Stomach smooth muscle (tissue), 2 donors: ENCODE measurements around the gene CCT5.
"Not testable (repeated sequence)": the region's sequence is repeated elsewhere in the genome, so short reads cannot be mapped to it uniquely, and the experiment has no call there.

Experiments used
- H3K27ac ChIP-seq: one replicate; pipeline ENCODE4 v1.7.0; 2013; ENCODE audit warnings: mild to moderate bottlenecking, low read length, inconsistent platforms
- H3K27me3 ChIP-seq, 2 donors: one replicate each; pipeline ENCODE4 v1.7.0; 2013; ENCODE audit warnings: low read length in 2 of 2; ENCODE audit not compliant: insufficient read depth in 2 of 2, control insufficient read depth in 1 of 2
- H3K36me3 ChIP-seq, 2 donors: one replicate each; pipeline ENCODE4 v1.7.0; 2013; ENCODE audit warnings: low read length in 2 of 2; ENCODE audit not compliant: control insufficient read depth in 2 of 2, insufficient read depth in 2 of 2
- H3K4me1 ChIP-seq: one replicate; pipeline ENCODE4 v1.7.0; 2013; ENCODE audit warnings: low read length; ENCODE audit not compliant: control insufficient read depth, insufficient read depth
- H3K4me3 ChIP-seq, 2 donors: one replicate each; pipeline ENCODE4 v1.7.0; 2013; ENCODE audit warnings: low read length in 2 of 2
- H3K9ac ChIP-seq, 2 donors: one replicate each; pipeline ENCODE4 v1.7.0; 2013; ENCODE audit warnings: low read length in 2 of 2, mild to moderate bottlenecking in 1 of 2
- H3K9me3 ChIP-seq, 2 donors: one replicate each; pipeline ENCODE4 v1.7.0; 2013; ENCODE audit warnings: low read length in 2 of 2; ENCODE audit not compliant: control insufficient read depth in 2 of 2
- donor health status: healthy.
- donor health status: Pancreatic carcinoma.

The CCT5 gene

GRCh38 chr5:10262121-10262774 lies 12.2 kb downstream of the CCT5 start:
- H3K27ac ChIP-seq = no peak overlapping the region
- no peaks in the 10 kb centered on the region for H3K9me3 ChIP-seq
- peaks cover 69 to 71% of the 10 kb centered on the region in 2 donors for H3K36me3 ChIP-seq
- H3K4me1 ChIP-seq = no peaks in the 10 kb centered on the region
- no peaks in the 10 kb centered on the region for H3K27me3 ChIP-seq
- no peak overlapping the region for H3K4me3 ChIP-seq
- no peak overlapping the region for H3K9ac ChIP-seq

GRCh38 chr5:10262995-10263394 lies 12.9 kb downstream of the CCT5 start:
- H3K4me1 ChIP-seq = no peaks in the 10 kb centered on the region
- no peaks in the 10 kb centered on the region for H3K9me3 ChIP-seq
- no peaks in the 10 kb centered on the region for H3K27me3 ChIP-seq
- no peak overlapping the region for H3K9ac ChIP-seq
- H3K36me3 ChIP-seq = peaks cover 62 to 64% of the 10 kb centered on the region in 2 donors
- H3K27ac ChIP-seq = no peak overlapping the region
- no peak overlapping the region for H3K4me3 ChIP-seq

DNA sequence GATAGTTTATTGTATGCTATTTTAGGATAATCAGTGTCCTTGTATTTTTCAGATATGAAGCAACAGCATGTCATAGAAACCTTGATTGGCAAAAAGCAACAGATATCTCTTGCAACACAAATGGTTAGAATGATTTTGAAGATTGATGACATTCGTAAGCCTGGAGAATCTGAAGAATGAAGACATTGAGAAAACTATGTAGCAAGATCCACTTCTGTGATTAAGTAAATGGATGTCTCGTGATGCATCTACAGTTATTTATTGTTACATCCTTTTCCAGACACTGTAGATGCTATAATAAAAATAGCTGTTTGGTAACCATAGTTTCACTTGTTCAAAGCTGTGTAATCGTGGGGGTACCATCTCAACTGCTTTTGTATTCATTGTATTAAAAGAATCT lies 14.5 kb downstream of the CCT5 start:
- no peak overlapping the region for H3K4me3 ChIP-seq
- no peaks in the 10 kb centered on the region for H3K27me3 ChIP-seq
- H3K36me3 ChIP-seq = peaks cover 46 to 48% of the 10 kb centered on the region in 2 donors
- no peaks in the 10 kb centered on the region for H3K9me3 ChIP-seq
- H3K27ac ChIP-seq = no peak overlapping the region
- H3K9ac ChIP-seq = no peak overlapping the region
- no peaks in the 10 kb centered on the region for H3K4me1 ChIP-seq

DNA sequence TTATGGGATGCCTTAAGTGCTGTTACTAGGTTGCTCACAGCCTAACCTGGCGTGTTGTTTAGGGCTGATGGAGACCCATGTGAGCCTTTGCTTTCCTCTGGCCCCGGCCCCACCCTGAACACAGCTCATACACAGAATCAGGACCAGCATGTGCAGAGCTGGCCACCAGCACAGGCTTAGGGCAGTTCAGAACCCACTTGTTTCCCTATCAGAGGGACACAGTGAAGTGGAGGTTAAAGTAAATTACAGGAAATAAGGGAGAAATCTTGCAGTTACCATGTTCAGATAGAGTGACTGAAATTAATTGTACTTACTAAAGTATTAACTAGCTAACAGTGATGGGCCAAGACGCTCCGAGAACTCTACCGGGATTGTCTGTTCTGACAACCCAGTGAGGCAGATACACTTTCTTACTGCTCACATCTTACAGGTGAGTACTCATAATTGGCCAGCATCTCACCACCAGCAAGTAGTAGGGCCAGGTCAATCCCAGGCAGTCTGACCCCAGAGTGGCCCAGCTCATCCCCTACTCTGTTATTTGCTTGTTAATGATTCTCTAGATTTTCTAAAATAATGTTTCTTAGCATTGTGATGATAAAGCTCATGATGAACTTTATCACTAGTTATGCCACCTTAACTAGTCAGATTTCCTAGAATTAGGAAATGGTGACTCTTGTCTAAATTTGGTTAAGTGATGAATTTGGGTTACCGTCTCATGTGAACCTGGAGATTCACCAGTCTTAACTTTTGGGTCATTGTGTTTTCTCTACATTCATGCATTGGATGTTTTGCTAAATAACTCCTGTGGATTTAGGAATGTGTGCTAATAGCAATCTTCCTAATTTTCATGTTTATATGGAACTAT lies 15.4 kb downstream of the CCT5 start:
- H3K27ac ChIP-seq = no peak overlapping the region
- H3K36me3 ChIP-seq = peaks cover 37 to 39% of the 10 kb centered on the region in 2 donors
- H3K4me1 ChIP-seq = no peaks in the 10 kb centered on the region
- no peaks in the 10 kb centered on the region for H3K9me3 ChIP-seq
- no peak overlapping the region for H3K9ac ChIP-seq
- no peaks in the 10 kb centered on the region for H3K27me3 ChIP-seq
- no peak overlapping the region for H3K4me3 ChIP-seq

GRCh38 chr5:10266137-10266536 lies 16.1 kb downstream of the CCT5 start:
- Histone ChIP-seq H3K4me1 (no peaks in the 10 kb centered on the region), H3K4me3 (no peak overlapping the region), H3K27ac (no peak overlapping the region), H3K9ac (no peak overlapping the region), H3K36me3 (peaks cover 30 to 33% of the 10 kb centered on the region in 2 donors), H3K27me3 (no peaks in the 10 kb centered on the region), H3K9me3 (no peaks in the 10 kb centered on the region)

DNA sequence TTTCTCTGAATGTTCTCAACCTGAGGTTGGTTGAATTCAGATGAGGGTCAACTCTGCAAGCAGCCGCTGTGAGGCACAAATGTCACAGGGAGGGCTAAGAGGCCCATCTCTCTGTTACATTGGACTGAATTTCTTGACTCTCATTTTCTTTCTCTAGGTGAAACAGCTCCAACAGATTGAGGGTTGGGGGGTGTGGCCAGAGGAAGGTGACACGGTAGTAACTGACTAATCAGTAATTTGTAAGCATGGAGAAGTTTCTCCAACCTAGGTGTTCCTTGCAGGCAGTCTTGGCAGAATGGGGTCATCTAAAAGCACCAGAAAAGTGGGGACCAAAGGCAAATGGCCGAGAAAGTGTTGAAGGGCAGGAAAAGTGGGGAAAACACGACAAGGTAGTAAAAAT lies 16.8 kb downstream of the CCT5 start:
- no peak overlapping the region for H3K9ac ChIP-seq
- H3K27ac ChIP-seq = no peak overlapping the region
- no peaks in the 10 kb centered on the region for H3K27me3 ChIP-seq
- H3K4me1 ChIP-seq = no peaks in the 10 kb centered on the region
- H3K4me3 ChIP-seq = no peak overlapping the region
- no peaks in the 10 kb centered on the region for H3K9me3 ChIP-seq
- peaks cover 27 to 28% of the 10 kb centered on the region in 2 donors for H3K36me3 ChIP-seq

DNA sequence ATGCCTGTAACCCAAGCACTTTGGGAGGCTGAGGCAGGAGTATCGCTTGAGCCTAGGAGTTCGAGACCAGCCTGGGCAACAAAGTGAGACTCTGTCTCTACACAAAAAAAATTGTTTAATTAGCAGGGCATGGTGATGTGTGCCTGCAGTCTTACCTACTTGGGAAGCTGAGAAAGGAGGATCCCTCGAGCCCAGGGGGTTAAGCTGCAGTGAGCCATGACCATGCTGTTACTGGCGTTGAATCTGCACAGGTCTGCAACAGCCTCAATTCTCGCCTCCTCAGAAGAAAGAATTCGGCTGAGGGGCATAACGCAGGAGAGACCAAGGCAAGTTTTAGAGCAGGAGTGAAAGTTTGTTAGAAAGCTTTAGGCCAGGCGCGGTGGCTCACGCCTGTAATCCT lies 18.0 kb downstream of the CCT5 start:
- H3K4me3 ChIP-seq = no peak overlapping the region
- H3K9ac ChIP-seq = no peak overlapping the region
- H3K4me1 ChIP-seq = no peaks in the 10 kb centered on the region
- no peaks in the 10 kb centered on the region for H3K9me3 ChIP-seq
- H3K27ac ChIP-seq = no peak overlapping the region
- no peaks in the 10 kb centered on the region for H3K27me3 ChIP-seq
- H3K36me3 ChIP-seq = peaks cover 16 to 19% of the 10 kb centered on the region in 2 donors

GRCh38 chr5:10272053-10272874 lies 22.2 kb downstream of the CCT5 start:
- H3K27me3 ChIP-seq = no peaks in the 10 kb centered on the region
- H3K9ac ChIP-seq = no peak overlapping the region
- no peaks in the 10 kb centered on the region for H3K4me1 ChIP-seq
- no peak overlapping the region for H3K4me3 ChIP-seq
- no peak overlapping the region for H3K27ac ChIP-seq
- H3K9me3 ChIP-seq = no peaks in the 10 kb centered on the region
- H3K36me3 ChIP-seq = no peaks in the 10 kb centered on the region

DNA sequence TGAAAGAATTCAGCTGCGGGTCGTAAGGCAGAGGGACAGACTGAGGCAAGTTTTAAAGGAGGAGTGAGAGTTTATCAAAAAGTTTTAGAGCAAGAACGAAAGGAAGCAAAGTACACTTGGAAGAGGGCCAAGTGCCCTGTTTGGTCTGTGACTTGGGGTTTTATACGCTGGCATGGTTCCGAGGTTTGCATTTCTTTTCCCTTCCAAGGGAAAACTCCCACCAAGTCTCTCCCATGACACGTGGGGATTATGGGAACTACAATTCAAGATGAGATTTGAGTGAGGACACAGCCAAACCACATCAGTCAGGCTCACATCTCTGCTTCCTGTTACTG lies 22.8 kb downstream of the CCT5 start:
- not testable (repeated sequence) for H3K9me3 ChIP-seq, H3K36me3 ChIP-seq, H3K4me3 ChIP-seq, H3K4me1 ChIP-seq, H3K27me3 ChIP-seq, H3K9ac ChIP-seq, H3K27ac ChIP-seq

DNA sequence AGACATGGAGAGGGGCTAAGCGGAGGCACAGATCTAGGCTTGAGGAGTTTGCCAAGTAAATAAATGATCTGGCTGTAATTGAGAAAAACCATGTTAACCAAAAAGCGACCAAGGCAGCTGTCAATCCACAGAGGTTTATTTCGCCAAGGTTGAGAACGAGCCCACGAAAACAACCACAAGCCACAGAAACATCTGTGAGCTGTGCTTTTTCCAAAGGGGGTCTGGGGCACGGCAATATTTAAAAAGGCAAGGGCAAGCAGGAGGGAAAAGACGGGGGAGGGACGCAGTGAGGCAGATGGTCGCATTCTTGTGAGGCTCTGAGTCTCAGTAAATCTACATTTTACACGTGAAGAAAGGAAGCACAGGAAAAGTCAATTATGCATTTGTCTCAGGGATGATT lies 25.4 kb downstream of the CCT5 start:
- no peaks in the 10 kb centered on the region for H3K9me3 ChIP-seq
- H3K4me1 ChIP-seq = no peaks in the 10 kb centered on the region
- peaks cover 3 to 5% of the 10 kb centered on the region in 2 donors for H3K36me3 ChIP-seq
- no peak overlapping the region for H3K4me3 ChIP-seq
- H3K27ac ChIP-seq = no peak overlapping the region
- H3K9ac ChIP-seq = no peak overlapping the region
- H3K27me3 ChIP-seq = no peaks in the 10 kb centered on the region
